HG02981 (cell line): Measurements from ENCODE around the gene SAPCD1.

ENCODE experiments used
- ATAC-seq: cut with Tn5 transposase; IDR thresholded peaks from one replicate; pipeline ENCODE4 v1.9.1; 2021; ENCODE audit warnings: mild to moderate bottlenecking, moderate library complexity; ENCODE audit not compliant: unreplicated experiment

Gene SAPCD1

DNA sequence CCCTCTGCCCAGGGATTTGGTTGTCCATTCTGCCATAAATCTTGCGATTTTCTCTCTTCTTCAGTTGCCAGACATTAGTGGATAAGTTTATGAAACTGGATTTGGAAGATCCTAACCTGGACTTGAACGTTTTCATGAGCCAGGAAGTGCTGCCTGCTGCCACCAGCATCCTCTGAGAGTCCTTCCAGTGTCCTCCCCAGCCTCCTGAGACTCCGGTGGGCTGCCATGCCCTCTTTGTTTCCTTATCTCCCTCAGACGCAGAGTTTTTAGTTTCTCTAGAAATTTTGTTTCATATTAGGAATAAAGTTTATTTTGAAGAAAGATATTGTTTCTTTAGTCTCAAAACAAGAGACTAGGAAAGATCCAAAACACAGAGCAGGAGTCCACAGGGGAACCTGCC, at the start of gene SAPCD1:
SAPCD1 (plus strand) TSS at position 301 of the 400 bp plus-strand sequence. CDS start 399 bp downstream, outside the sequence.
- no peak for ATAC-seq

- ATAC-seq, result no peak
Observed at GRCh38 chr6:31713465-31713864, 49.0 kb upstream of the SAPCD1 start.

DNA sequence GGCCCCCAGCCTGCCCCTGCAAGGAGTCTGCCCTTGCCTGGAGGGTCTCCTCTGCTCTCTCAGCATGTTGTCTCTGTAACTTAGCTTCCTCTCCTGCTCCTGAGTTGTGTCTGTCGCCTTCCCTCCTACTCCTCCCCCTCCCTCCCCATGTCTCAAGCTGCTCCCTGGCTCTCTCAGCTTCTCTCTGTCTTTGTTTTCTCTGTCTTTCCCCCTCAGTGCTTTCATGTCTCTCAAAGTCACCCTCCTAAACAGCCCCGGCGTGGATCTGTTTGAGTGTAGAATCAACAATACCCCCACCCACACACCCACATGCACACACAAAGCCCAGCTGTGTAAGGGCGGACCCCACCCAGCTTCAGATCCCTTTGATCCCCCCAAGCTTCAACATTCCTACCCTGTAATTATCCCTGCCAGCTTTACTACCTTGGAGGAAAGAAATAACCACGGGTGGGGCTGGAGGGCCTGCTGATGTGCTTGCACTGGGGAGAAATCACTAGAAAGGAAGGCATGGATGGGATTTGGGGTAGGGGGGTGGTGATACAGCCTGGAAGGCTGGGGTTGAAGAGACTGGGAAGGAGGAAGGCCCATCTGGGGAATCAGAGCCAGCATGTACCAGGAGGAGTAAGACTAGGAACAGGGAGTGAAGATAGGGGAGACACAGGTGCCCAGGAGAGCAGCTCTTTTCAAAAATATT, 48.3 kb upstream of the SAPCD1 start:
- ATAC-seq, result no peak

DNA sequence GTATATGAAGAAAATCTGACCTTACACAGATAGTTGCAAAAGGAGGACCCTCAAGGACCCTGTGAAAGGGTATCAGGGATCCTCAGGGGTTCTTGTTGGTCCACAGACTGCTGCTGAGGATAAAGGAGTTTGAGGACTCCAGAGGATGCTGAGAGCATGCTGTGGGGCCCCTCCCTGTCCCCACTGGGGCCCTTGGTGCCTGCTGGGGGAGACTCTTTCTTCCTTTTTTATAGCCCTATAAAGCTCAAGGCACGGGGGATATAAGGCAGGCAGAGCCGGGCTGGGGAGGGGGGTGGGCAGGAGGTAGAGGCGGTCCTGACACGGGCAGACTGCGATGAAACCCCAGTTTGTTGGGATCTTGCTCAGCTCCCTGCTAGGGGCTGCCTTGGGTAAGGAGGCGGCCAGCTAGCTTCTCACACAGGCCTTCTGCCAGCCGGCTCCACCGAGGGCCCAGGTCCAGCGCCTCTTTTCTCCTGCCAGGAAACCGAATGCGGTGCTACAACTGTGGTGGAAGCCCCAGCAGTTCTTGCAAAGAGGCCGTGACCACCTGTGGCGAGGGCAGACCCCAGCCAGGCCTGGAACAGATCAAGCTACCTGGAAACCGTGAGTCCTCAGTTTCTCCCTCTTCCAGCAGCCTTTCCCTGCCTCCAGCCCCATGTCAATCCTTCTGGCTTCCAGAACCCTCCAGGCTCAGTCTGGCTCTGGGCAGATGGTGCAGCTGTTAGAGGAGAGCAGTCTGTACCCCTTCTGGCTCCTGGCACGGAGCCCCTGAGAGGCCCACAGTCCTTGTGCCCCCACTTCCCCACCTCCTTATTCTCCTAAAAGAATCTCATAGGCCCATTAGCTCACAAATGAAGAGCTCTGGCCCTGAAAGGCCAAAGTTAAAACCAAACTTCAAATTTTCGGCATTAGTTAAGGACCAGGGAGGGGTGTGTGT, 47.2 kb upstream of the SAPCD1 start, which contains the start of gene LY6G6D:
LY6G6D (plus strand) TSS at position 327 of the 937 bp plus-strand sequence; CDS start at position 335, 8 bp downstream.
- no peak for ATAC-seq

DNA sequence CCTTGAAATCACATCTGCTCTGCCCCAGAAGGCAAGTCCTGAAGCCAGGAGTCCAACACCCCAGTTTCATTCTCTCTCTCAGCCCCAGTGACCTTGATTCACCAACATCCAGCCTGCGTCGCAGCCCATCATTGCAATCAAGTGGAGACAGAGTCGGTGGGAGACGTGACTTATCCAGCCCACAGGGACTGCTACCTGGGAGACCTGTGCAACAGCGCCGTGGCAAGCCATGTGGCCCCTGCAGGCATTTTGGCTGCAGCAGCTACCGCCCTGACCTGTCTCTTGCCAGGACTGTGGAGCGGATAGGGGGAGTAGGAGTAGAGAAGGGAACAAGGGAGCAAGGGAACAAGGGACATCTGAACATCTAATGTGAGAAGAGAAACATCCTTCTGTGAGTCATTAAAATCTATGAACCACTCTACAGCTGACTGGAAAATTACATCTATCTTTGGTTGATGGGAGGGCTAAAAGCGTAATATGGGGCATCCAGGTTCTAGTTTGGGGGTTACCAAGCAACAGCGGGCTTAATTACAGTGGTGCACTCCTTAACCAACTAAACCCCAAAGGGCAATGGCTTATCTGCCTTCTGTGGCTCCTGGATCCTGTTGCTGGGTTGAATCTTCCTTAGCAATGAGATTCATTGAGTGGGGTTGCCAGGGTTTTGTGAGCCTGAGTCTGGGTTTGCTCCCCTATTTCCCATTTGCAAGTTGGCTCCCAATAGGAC, 44.8 kb upstream of the SAPCD1 start:
- ATAC-seq, result no peak

DNA sequence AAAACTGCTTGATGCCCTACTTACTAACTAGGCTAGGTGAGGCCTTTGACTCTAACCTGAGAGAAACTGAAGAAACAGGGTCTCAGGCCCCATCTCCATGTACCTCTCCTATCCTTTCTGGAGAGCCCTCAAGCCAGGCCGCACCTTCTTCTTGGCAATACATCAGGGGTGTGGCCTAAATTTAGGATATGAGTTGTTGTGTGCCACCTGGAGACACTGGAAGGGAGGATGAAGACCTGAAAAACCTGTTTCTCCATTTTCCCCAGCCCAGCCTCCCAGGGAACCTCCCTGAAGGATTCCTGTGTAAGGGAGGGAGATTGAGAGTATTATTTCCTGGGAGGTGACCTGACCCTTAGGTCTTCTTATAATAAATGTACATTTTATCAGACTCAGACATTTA, 44.2 kb upstream of the SAPCD1 start:
- no peak for ATAC-seq

GRCh38 chr6:31719001-31719400, 43.5 kb upstream of the SAPCD1 start:
- no peak for ATAC-seq

- ATAC-seq, result no peak
Observed at GRCh38 chr6:31720196-31720770, 42.2 kb upstream of the SAPCD1 start.

- no peak for ATAC-seq
Observed at GRCh38 chr6:31721351-31722020, 41.0 kb upstream of the SAPCD1 start, which contains the start of gene LY6G6C. TSS of gene LY6G6C (minus strand) at chr6:31721746. CDS start at chr6:31721679, 67 bp downstream.

- no peak for ATAC-seq
Observed at GRCh38 chr6:31722173-31722572, 40.3 kb upstream of the SAPCD1 start.

DNA sequence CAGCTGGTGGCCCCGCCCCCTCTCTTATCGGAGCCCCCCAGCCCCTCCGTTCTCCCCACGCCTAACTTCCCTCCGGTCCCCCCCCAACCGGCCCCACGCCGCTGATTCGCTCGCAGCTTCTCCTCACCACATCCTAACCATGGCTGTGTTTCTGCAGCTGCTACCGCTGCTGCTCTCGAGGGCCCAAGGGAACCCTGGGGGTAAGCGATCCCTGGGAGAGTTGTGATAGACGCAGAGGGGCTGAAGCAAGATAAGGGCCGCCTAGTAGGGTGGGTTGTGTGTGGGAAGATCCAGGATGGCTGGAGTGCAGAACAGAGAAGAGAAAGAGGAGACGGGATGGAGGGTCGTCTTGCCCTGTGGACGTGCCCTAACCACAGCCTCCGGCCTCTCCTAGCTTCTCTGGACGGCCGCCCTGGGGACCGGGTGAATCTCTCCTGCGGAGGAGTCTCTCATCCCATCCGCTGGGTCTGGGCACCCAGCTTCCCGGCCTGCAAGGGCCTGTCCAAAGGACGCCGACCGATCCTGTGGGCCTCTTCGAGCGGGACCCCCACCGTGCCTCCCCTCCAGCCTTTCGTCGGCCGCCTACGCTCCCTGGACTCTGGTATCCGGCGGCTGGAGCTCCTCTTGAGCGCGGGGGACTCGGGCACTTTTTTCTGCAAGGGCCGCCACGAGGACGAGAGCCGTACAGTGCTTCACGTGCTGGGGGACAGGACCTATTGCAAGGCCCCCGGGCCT, 39.0 kb upstream of the SAPCD1 start, which contains the start of gene MPIG6B:
MPIG6B (plus strand) TSS at position 129 of the 735 bp plus-strand sequence; CDS start at position 140, 11 bp downstream.
- no peak for ATAC-seq

GRCh38 chr6:31723980-31724691, 38.3 kb upstream of the SAPCD1 start:
- ATAC-seq, result no peak

GRCh38 chr6:31725502-31726350, 36.7 kb upstream of the SAPCD1 start:
- ATAC-seq, result no peak

DNA sequence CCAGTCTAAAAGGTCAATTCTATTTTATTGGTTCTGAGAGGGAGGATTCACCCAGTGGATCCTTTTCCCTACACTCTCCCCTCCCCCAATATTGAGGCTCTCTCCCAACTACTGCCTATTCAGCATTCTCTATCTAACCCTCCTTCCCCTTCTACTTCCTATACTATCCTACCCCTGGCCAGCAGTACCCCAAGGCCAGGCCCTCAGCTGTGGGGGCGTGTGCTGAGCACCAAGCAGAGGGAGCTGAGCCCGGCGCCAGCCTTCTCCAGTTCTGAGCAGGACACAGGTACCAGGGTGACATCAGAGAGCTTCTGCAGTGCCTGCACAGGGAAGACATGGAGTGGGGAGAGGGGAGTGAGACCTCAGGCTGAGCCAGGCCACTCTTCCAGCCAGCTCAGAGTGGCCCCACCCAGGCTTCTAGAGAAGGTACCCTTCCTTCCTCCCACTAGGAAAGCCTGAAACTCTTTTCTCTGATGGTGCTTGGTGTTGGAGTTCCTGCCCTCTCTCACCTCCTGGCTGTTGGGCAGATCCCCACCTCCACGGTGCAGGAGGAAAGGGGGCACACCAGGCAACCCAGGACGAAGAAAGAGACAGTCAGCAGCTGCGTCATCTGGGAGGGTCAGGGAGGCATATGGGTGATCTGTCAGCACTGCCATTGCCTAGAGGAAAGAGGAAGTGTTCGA, 35.3 kb upstream of the SAPCD1 start:
- ATAC-seq, result peak; percentile 43

DNA sequence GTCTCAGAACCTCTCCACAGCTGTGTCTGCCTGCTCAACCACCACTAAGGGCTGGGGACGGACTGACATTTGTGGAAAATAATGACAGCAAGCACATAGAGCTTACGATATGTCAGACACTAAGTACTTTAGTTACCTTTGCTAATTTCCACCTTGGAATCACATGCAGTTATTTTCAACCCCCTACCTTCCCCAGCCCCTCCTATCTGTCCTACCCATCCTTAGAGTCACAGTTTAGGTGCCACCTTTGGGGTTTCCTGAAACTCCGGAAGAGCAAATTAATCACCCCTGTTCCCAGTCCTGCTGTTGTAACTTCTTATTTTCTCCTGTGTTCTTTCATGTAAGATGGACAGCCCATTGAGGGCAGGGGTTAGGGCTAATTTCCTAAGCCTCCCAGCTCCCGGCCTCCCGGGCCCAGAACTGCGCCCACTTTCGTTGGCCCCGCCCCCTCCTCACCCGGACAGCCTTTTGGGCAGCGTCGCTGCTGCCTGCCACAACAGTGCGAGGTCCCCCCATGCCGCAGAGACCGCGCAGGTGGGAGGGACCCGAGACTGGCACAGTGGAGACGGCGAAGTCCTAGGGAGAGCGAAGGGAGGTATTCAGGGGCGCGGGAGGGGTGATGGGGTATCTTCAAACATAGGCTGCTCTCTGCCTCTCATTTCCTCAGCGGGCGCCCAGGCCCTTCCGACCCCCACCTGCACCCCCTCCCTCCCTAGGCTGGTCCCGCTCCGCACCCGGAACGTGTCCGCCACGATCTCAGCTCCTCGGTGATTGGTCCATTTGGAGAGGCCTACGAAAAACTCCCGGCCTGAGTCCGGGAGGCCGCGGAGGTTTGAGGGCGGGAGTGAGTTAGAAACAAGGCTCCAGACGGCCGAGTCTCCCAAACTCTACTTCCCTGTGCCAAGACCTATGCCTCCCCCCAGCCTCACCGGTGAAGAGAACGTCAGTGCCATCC, 34.5 kb upstream of the SAPCD1 start:
- ATAC-seq, result no peak
